ENCODE results near the gene CETP.
"Not testable (repeated sequence)": the region's sequence is repeated elsewhere in the genome, so short reads cannot be mapped to it uniquely, and the experiment has no call there.

Gene CETP

GRCh38 chr16:56931271-56931891, 30.4 kb upstream of the CETP start:
- H3K27me3 ChIP-seq (ENCODE audit: insufficient read depth, poor library complexity, severe bottlenecking), result no peaks in the 10 kb centered on the region
- ATAC-seq (ENCODE audit: low read depth) (no peak), DNase-seq (ENCODE audit: low spot score) (no peak)

DNA sequence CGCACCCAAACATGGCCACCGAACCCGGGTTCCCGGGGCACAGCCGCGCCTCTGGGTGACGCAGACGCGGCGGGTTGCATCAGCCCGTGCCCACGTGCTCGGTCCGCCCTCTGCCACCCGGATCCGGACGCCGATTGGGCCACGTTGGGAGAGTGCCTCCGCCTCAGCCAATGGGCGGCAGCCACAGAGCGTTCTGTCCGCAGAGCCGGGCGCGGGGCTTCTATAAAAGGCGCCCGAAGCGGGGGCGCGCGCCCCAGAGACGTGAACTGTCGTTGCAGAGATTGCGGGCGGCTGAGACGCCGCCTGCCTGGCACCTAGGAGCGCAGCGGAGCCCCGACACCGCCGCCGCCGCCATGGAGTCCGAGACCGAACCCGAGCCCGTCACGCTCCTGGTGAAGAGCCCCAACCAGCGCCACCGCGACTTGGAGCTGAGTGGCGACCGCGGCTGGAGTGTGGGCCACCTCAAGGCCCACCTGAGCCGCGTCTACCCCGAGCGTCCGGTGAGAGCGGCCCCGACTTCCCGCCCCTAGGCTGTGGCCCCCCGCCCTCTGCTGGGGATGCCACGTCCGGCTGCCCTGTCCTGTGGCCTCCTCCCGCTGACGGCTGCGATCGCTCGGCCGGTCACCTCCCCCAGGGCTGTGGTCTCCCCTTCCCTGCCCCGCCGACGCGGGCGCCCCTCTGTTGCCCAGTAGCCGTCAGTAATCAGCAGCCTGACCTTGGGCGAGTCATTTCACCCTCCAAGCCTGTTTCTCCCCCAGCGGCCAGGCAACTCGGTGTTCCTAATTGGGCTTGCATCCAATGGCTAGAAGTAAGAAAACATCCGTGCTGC, 29.6 kb upstream of the CETP start, which contains the start of gene HERPUD1:
Gene HERPUD1 (plus strand): TSS at position 251 of the 829 bp plus-strand sequence. CDS start 103 bp downstream, at position 354.
- Histone ChIP-seq H3K4me3 (ENCODE audit: severe bottlenecking) (peak within 1 kb of the TSS; percentile 90), H3K36me3 (ENCODE audit: low read depth) (peaks cover 48% of the 10 kb centered on the region), H3K4me1 (ENCODE audit: insufficient read depth, poor library complexity, severe bottlenecking) (peaks cover 24% of the 10 kb centered on the region), H3K9me3 (ENCODE audit: severe bottlenecking) (no peaks in the 10 kb centered on the region), H3K27ac (ENCODE audit: poor library complexity, severe bottlenecking) (peak within 1 kb of the TSS; percentile 71), H3K27me3 (ENCODE audit: insufficient read depth, poor library complexity, severe bottlenecking) (no peaks in the 10 kb centered on the region)
- peak; percentile 98 for DNase-seq (ENCODE audit: low spot score)
- ATAC-seq (ENCODE audit: low read depth), result peak; percentile 90
- TF ChIP-seq, protein P1, sequence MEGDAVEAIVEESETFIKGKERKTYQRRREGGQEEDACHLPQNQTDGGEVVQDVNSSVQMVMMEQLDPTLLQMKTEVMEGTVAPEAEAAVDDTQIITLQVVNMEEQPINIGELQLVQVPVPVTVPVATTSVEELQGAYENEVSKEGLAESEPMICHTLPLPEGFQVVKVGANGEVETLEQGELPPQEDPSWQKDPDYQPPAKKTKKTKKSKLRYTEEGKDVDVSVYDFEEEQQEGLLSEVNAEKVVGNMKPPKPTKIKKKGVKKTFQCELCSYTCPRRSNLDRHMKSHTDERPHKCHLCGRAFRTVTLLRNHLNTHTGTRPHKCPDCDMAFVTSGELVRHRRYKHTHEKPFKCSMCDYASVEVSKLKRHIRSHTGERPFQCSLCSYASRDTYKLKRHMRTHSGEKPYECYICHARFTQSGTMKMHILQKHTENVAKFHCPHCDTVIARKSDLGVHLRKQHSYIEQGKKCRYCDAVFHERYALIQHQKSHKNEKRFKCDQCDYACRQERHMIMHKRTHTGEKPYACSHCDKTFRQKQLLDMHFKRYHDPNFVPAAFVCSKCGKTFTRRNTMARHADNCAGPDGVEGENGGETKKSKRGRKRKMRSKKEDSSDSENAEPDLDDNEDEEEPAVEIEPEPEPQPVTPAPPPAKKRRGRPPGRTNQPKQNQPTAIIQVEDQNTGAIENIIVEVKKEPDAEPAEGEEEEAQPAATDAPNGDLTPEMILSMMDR (IDR thresholded peaks at IDR 0.05; ENCODE audit: poor library complexity, severe bottlenecking), result peak; percentile 14

More at GRCh38 chr16:56931271-56931891, 30.4 kb upstream of the CETP start:
- no peaks in the 10 kb centered on the region for H3K9me3 ChIP-seq (ENCODE audit: severe bottlenecking)
- peaks cover 20% of the 10 kb centered on the region for H3K4me1 ChIP-seq (ENCODE audit: insufficient read depth, poor library complexity, severe bottlenecking)
- TF ChIP-seq, protein P1 (IDR thresholded peaks at IDR 0.05; ENCODE audit: poor library complexity, severe bottlenecking), result no peak
- H3K4me3 ChIP-seq (ENCODE audit: severe bottlenecking), result peak overlapping the region; percentile 90
- H3K36me3 ChIP-seq (ENCODE audit: low read depth), result peaks cover 40% of the 10 kb centered on the region
- peak overlapping the region; percentile 71 for H3K27ac ChIP-seq (ENCODE audit: poor library complexity, severe bottlenecking)

DNA sequence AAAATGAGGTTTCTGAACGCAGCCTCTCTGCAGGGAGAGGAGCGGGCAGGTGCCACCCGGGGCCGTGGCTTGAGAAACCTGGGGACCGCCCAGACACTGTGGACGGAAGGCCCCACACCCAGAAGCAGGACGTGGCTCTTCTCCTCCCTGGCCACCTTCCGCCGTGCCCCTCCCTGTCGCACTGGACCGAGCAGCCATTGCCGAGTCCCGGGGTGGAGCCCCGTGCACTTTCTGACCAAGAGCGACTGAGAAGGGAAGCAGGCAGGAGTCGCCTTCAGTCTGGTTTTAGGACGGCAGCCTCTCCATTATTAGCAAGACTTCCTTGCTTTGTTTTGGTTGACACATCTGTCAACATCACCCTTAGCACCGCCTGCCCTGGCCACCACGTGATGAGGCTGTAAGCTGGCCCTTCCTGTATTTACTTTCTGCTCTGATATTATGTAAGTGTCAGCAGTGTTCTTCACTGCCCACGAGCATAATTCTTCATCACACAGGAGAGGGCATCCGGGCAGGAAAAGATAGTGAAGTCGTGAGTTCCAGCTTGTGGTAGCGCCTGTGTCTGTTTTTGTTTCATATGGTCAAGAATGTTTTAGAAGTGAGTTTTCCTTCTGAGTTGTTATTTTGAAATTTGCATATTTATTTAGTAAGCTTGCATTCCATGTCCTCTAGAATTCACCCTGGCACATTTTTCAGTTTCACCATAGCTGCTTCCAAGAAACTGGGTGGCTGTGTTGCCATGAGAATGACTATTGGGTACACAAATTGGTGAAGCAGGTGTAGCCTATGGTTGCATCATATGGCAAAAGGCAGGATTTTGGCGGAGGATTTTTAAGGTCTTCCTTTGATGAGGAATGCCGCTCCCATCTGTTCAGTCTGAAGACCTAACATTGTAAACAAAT, 28.8 kb upstream of the CETP start:
- no peak for DNase-seq (ENCODE audit: low spot score)

DNA sequence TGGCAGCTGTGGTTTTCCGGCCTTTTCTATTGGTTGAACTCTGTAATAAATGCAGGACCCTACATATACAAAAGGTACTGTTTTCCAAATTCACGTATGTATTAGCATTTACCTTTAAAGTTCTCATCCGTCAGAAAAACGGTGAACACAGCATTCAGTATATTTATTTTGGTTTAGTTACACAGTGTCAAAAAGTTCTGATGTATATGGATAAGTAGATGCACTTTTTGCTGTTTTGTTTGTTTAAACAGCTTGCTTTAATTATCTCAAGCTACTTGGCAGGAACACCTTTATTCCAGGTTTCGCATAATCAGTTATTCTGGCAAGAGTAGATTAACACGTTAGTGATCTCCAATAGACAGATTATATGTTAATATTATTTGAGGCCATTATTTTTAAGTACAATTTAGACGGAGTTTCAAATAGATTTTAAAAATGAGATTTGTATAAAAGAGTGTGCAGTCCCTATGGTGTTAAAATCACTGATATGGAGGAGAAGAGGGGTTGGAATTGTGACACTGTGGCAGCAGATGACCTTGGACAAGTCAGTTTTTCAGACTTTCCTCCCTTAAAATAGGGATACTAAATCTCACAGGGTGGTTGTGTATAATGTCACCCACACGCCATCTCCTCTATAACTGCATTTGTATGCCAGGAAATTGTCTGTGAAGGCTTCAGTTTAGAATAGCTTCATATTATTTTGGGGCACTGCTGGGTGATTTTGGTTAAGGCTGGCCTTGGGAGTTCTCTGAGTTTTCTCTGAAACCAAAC, 27.7 kb upstream of the CETP start:
- no peak for ATAC-seq (ENCODE audit: low read depth)
- DNase-seq (ENCODE audit: low spot score), result no peak
- Histone ChIP-seq H3K36me3 (ENCODE audit: low read depth) (peaks cover 67% of the 10 kb centered on the region), H3K4me1 (ENCODE audit: insufficient read depth, poor library complexity, severe bottlenecking) (peaks cover 30% of the 10 kb centered on the region), H3K27me3 (ENCODE audit: insufficient read depth, poor library complexity, severe bottlenecking) (no peaks in the 10 kb centered on the region), H3K4me3 (ENCODE audit: severe bottlenecking) (peak overlapping the region; percentile 90), H3K9me3 (ENCODE audit: severe bottlenecking) (no peaks in the 10 kb centered on the region), H3K27ac (ENCODE audit: poor library complexity, severe bottlenecking) (peak overlapping the region; percentile 71)
- TF ChIP-seq, protein P1 (IDR thresholded peaks at IDR 0.05; ENCODE audit: poor library complexity, severe bottlenecking), result no peak

More for the DNA sequence above, 28.8 kb upstream of the CETP start:
- H3K27me3 ChIP-seq (ENCODE audit: insufficient read depth, poor library complexity, severe bottlenecking), result no peaks in the 10 kb centered on the region
- H3K36me3 ChIP-seq (ENCODE audit: low read depth), result peaks cover 56% of the 10 kb centered on the region
- H3K9me3 ChIP-seq (ENCODE audit: severe bottlenecking), result no peaks in the 10 kb centered on the region
- peaks cover 29% of the 10 kb centered on the region for H3K4me1 ChIP-seq (ENCODE audit: insufficient read depth, poor library complexity, severe bottlenecking)
- peak overlapping the region; percentile 90 for H3K4me3 ChIP-seq (ENCODE audit: severe bottlenecking)
- TF ChIP-seq, protein P1 (IDR thresholded peaks at IDR 0.05; ENCODE audit: poor library complexity, severe bottlenecking), result no peak
- peak; percentile 29 for ATAC-seq (ENCODE audit: low read depth)
- peak overlapping the region; percentile 71 for H3K27ac ChIP-seq (ENCODE audit: poor library complexity, severe bottlenecking)

DNA sequence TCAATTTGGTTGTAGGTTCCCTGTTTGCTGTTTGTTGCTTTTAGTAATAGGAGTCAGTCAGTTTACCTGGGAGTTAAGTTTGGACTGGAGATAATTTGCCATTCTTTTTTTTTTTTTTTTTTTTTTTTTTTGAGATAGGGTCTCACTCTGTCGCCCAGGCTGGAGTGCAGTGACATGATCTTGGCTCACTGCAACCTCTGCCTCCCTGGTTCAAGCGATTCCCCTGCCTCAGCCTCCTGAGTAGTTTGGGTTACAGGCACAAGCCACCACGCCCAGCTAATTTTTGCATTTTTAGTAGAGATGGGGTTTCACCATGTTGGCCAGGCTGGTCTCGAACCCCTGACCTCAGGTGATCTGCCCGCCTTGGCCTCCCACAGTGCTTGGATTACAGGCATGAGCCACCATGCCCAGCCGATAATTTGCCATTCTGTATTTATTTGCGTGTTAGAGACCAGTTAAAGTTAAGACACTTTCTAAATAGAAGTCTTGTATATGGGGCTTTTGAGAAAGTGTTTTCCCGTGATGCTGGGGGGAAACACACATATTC, 27.1 kb upstream of the CETP start:
- peaks cover 73% of the 10 kb centered on the region for H3K36me3 ChIP-seq (ENCODE audit: low read depth)
- peak overlapping the region; percentile 71 for H3K27ac ChIP-seq (ENCODE audit: poor library complexity, severe bottlenecking)
- H3K4me3 ChIP-seq (ENCODE audit: severe bottlenecking), result peak overlapping the region; percentile 90
- H3K4me1 ChIP-seq (ENCODE audit: insufficient read depth, poor library complexity, severe bottlenecking), result peaks cover 30% of the 10 kb centered on the region
- ATAC-seq (ENCODE audit: low read depth); DNase-seq (ENCODE audit: low spot score); H3K27me3 ChIP-seq (ENCODE audit: insufficient read depth, poor library complexity, severe bottlenecking); H3K9me3 ChIP-seq (ENCODE audit: severe bottlenecking): not testable (repeated sequence)

All from RWPE2 (cell line).